Right atrium auricular region (tissue), 2 donors: Measurements from ENCODE around the gene INAFM1. TPM values are rescaled to one million over a fixed set of nuclear protein-coding genes. Genes with fewer than 3 reads are reported as not detected.
"Not testable (repeated sequence)": the region's sequence is repeated elsewhere in the genome, so short reads cannot be mapped to it uniquely, and the experiment has no call there.

ENCODE experiments used
- DNase-seq: peaks from one replicate; pipeline ENCODE4 v3.0.0-alpha.2; 2019; ENCODE audit warnings: low spot score
- H3K27ac ChIP-seq, 2 donors: fragments of 200-600 bp; sonication (generic); 1 replicate in 1 of 2; 2 replicates in 1 of 2; pipeline ENCODE4 v1.5.1; 2016 to 2019
- H3K27me3 ChIP-seq, 2 donors: fragments of 200-600 bp; sonication (generic); one replicate each; pipeline versions ENCODE4 v1.5.1 to v1.6.0; 2017 to 2019
- H3K36me3 ChIP-seq: fragments of 200-600 bp; sonication (generic); one replicate; pipeline ENCODE4 v1.5.1; 2016
- H3K4me1 ChIP-seq, 2 donors: fragments of 200-600 bp; sonication (generic); one replicate each; pipeline versions ENCODE4 v1.5.1 to v1.6.0; 2017 to 2019
- H3K4me3 ChIP-seq, 2 donors: fragments of 200-600 bp; sonication (generic); 1 replicate in 1 of 2; 2 replicates in 1 of 2; pipeline ENCODE4 v1.5.1; 2017 to 2019; ENCODE audit warnings: mild to moderate bottlenecking in 1 of 2, moderate library complexity in 1 of 2
- H3K9me3 ChIP-seq, 2 donors: fragments of 200-600 bp; sonication (generic); one replicate each; pipeline ENCODE4 v1.5.1; 2019
- total RNA-seq, 2 donors: library from RNA; depleted of rRNA; stranded (reverse); fragments of >200 nt; gene quantifications; one replicate each; pipeline ENCODE4 v1.1.0, GENCODE V29; 2016
- TF ChIP-seq, protein P1 (sequence below), 2 donors: fragments of 200-600 bp; sonication (generic); IDR thresholded peaks; one replicate each; pipeline ENCODE4 v1.5.1; 2019; ENCODE audit warnings: antibody characterized with exemption in 2 of 2

The INAFM1 gene
- total RNA-seq, 2 donors from 2014 or later = 1.9 to 7.0 TPM

DNA sequence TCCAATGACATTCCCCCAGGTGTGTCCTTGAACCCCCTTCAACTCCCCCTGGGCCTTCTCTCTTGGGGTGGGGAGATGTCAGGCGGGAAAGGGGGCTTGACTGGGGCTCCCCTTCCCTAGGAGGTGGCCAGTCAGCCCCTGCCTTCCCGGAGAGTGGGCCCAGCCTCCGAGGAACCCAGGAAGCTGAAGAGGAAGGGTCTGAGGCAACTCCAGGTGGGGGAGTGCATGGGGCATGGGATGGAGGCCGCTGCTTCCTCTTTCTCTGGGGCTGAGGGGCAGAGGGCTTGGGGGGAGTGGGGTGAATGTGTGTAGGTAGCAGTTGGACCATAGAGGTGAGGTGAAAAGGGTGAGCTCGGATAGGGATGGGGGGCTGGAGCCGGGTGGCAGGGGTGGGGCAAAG is 2.7 kb upstream of the INAFM1 start:
- Histone ChIP-seq H3K27me3 (no peaks in the 10 kb centered on the region), H3K4me3 (no peak overlapping the region), H3K4me1 (peaks cover 0 to 28% of the 10 kb centered on the region in 2 donors), H3K9me3 (no peaks in the 10 kb centered on the region), H3K36me3 (peaks cover 39% of the 10 kb centered on the region), H3K27ac (peak overlapping the region in 1 of 2 donors; percentile 95)
- DNase-seq = no peak
- TF ChIP-seq, protein P1, sequence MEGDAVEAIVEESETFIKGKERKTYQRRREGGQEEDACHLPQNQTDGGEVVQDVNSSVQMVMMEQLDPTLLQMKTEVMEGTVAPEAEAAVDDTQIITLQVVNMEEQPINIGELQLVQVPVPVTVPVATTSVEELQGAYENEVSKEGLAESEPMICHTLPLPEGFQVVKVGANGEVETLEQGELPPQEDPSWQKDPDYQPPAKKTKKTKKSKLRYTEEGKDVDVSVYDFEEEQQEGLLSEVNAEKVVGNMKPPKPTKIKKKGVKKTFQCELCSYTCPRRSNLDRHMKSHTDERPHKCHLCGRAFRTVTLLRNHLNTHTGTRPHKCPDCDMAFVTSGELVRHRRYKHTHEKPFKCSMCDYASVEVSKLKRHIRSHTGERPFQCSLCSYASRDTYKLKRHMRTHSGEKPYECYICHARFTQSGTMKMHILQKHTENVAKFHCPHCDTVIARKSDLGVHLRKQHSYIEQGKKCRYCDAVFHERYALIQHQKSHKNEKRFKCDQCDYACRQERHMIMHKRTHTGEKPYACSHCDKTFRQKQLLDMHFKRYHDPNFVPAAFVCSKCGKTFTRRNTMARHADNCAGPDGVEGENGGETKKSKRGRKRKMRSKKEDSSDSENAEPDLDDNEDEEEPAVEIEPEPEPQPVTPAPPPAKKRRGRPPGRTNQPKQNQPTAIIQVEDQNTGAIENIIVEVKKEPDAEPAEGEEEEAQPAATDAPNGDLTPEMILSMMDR (IDR thresholded peaks at IDR 0.05) = no peak

DNA sequence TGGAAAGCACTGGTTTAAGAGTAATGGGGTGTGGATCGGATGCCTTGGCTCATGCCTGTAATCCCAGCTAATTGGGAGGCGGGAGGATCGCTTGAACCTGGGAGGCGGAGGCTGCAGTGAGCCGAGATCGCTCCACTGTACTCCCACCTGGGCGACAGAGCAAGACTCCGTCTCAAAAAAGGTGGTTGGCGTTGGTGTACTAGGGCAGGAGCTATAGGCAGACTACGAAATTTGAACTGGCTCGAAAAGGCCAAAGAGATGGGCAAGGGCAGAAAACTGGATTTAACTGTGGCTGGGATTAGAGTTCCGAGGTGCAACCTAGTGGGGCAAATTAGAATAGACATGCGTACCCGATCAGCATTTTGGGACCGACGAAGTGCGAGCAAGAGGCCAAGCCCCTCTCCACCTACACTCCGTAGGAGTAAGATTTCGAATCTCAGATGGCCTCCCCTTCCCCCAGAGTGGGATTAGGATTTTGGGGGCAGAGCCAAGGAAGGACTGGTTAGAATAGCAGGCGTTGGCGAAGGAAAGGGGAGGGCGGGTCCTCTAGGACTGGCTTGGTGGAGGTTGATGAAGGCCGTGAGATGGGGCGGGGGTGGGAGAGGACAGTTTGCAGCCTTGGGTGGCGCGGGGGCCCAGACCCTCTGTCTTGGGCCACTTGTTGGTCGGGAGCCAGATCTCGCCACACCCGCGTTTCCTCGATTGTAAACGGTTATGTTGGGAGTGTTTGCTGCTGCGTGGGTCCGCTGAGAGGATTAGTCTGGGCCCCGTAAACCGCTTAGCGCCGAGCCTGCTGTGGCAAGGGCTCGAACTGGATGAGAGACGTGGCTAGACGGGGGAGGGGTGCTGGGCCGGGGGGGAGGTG is 2.0 kb upstream of the INAFM1 start:
- peak; percentile 66 for DNase-seq
- H3K27me3 ChIP-seq = no peaks in the 10 kb centered on the region
- TF ChIP-seq, protein P1 (IDR thresholded peaks at IDR 0.05) = no peak
- peak overlapping the region; percentile 46 to 75 for H3K4me3 ChIP-seq
- peaks cover 32% of the 10 kb centered on the region for H3K36me3 ChIP-seq
- H3K27ac ChIP-seq = peak overlapping the region; percentile 95 to 97
- peaks cover 0 to 28% of the 10 kb centered on the region in 2 donors for H3K4me1 ChIP-seq
- no peaks in the 10 kb centered on the region for H3K9me3 ChIP-seq

DNA sequence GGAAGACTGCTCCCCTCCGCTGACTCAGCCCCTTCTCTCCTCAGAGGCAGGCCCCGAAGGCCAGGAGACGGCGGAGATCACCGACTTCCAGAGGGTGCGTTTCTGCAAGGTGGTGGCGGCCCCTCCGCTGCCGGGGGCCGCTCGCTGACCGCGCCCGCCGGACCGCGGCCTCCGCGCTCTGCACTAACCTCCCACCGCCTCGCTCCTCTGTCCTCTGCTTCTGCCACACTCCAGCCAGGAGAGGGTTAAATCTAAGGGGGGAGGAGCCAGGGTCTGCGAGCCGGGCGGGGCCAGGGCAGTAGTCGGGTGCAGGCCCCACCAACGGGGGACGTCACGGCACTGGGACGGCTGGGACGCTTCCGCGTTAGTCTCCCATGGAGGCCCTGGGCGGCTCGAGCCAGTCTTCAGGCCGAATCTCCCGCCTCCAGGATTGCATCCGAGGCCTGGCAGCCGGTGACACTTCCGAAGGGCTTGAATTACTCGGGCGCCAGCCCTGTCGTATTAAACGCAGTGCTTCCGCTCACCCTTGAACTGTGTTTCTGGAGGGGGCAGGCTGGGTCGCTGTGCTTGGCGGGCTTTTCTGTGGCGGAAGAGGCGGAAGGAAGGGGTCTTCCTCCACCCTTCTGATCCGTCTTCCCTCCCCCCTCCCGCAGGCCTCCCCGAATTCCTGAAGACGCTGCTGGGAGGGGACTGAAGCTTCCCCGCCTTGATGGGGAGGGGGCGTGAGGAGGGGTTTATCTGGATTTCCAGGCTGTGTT is 1.2 kb upstream of the INAFM1 start:
- peak; percentile 94 for DNase-seq
- Histone ChIP-seq H3K4me1 (peaks cover 0 to 28% of the 10 kb centered on the region in 2 donors), H3K27me3 (no peaks in the 10 kb centered on the region), H3K9me3 (no peaks in the 10 kb centered on the region), H3K27ac (peak overlapping the region; percentile 95 to 97), H3K4me3 (peak overlapping the region; percentile 46 to 75), H3K36me3 (peaks cover 24% of the 10 kb centered on the region)
- TF ChIP-seq, protein P1 (IDR thresholded peaks at IDR 0.05) = no peak

DNA sequence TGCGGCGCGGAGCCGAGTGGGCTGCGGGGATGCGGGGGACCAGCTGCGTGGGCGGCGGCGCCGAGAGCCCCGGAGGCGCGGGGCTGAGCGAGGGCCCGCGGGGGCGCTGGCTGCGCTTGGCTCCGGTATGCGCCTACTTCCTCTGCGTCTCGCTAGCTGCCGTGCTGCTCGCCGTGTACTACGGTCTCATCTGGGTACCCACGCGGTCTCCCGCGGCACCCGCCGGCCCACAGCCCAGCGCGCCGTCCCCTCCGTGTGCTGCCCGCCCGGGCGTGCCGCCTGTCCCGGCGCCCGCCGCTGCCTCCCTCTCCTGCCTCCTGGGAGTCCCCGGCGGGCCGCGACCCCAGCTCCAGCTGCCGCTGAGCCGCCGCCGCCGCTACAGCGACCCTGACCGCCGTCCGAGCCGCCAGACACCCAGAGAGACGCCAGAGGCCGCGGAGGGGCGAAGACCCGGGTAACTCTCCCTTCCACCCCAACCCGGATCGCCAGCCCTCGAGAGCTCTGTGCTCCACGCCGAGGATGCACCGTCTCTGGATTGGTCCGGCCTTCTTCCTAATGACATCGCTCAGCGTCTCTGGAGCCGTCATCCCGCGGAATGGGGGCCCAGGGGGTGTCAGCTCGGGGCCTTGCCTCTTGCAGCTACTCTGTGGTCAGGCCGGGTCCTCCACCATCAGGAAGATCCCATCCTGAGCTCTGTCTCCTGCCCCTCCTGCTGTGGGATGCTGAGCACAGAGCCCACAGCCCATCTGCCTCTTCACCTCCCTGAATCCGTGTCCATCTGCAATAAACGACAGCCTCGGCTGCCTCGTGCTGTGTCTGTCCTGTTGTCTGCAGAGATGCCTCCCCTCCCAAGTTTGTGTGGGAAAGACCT is 441 bp downstream of the INAFM1 start:
- TF ChIP-seq, protein P1 (IDR thresholded peaks at IDR 0.05) = no peak
- H3K27me3 ChIP-seq = no peaks in the 10 kb centered on the region
- H3K27ac ChIP-seq = peak overlapping the region; percentile 75 to 95
- peaks cover 14% of the 10 kb centered on the region for H3K36me3 ChIP-seq
- no peaks in the 10 kb centered on the region for H3K9me3 ChIP-seq
- DNase-seq = peak; percentile 65
- peak overlapping the region; percentile 52 to 75 for H3K4me3 ChIP-seq
- peaks cover 0 to 28% of the 10 kb centered on the region in 2 donors for H3K4me1 ChIP-seq

DNA sequence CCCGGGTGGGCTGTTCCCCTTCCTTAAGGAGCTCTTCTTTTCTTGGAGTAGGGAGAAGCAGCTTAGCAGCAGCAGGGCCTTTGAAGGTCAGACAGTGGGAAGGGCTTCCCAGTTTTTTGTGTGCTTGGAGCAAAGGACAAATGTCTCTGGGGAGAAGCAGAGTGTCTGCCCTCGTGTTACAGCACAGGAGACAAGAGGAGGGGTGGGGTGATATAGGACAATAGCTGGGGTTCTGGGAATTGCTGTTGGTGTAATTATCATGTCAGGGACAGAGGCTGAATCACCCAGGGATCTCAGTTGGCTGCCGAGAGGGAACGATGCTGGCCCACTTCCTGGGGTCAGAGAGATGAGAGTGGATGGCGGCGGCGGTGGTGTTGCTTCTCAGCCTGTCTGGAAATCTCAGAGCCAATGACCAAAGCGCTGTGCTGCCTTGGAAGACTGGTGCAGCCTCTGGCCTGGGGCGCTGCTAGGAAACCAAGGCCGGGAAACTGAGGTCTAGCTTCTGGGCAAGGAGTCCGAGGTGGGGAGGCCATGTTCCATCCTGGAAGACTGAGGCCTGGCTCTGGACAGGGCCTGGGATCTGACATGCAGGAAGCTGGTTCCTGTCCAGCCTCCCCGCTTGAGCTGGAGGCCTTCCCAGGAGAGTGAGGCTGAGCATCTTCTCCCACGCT is 1.2 kb downstream of the INAFM1 start:
- H3K4me3 ChIP-seq = peak overlapping the region in 1 of 2 donors; percentile 75
- H3K9me3 ChIP-seq = no peaks in the 10 kb centered on the region
- TF ChIP-seq, protein P1 (IDR thresholded peaks at IDR 0.05) = no peak
- peaks cover 0 to 28% of the 10 kb centered on the region in 2 donors for H3K4me1 ChIP-seq
- H3K27ac ChIP-seq = peak overlapping the region; percentile 75 to 95
- peaks cover 6% of the 10 kb centered on the region for H3K36me3 ChIP-seq
- DNase-seq = peak; percentile 87
- H3K27me3 ChIP-seq = no peaks in the 10 kb centered on the region

DNA sequence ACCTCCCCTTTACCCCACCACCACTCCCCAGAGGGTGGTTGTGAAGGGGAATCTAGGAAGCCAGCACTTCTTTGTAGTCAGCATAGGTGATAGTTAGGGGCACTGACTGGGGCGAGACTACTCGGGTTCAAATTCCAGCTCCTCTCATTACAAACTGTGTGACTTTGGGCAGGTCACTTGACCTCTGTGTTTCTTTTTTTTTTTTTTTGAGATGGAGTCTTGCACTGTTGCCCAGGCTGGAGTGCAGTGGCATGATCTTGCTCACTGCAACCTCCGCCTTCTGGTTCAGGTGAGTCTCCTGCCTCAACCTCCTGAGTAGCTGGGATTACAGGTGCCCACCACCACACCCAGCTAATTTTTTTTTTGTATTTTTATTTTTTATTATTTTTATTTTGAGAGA is 1.8 kb downstream of the INAFM1 start:
- DNase-seq, H3K4me3 ChIP-seq, H3K27me3 ChIP-seq, H3K36me3 ChIP-seq, H3K9me3 ChIP-seq: not testable (repeated sequence)
- Histone ChIP-seq H3K27ac (peak overlapping the region; percentile 75 to 95), H3K4me1 (peaks cover 0 to 28% of the 10 kb centered on the region in 2 donors)
